A549 (cell line): ENCODE measurements around the gene SLC12A2.

ENCODE experiments used
- BHLHE40 ChIP-seq: IDR thresholded peaks from 2 replicates; pipeline ENCODE4 v1.6.1; 2012; ENCODE audit warnings: low read depth, low read length, inconsistent platforms
- CBX8 ChIP-seq: fragments of 200-600 bp; sonication (generic); IDR thresholded peaks from 2 replicates; pipeline ENCODE4 v1.6.1; 2016
- CEBPB ChIP-seq, 2 experiments: fragments of >200 bp in 1 of 2; sonication (Bioruptor Twin) in 1 of 2; formaldehyde crosslinking in 1 of 2; IDR thresholded peaks; 2 replicates each; pipeline ENCODE4 v1.6.1; 2012 to 2016
- CHD4 ChIP-seq: fragments of 200-600 bp; sonication (generic); IDR thresholded peaks from 2 replicates; pipeline ENCODE4 v1.6.1; 2016; ENCODE audit warnings: antibody characterized with exemption, mild to moderate bottlenecking, borderline replicate concordance
- HDAC2 ChIP-seq: fragments of 200-600 bp; sonication (generic); IDR thresholded peaks from 2 replicates; pipeline ENCODE4 v1.6.1; 2016
- KDM1A ChIP-seq: fragments of 200-600 bp; sonication (generic); IDR thresholded peaks from 2 replicates; pipeline ENCODE4 v1.6.1; 2016; ENCODE audit warnings: low read depth, mild to moderate bottlenecking
- MAFK ChIP-seq: fragments of 450-650 bp; IDR thresholded peaks from 2 replicates; pipeline ENCODE4 v1.6.1; 2014; ENCODE audit not compliant: partially characterized antibody
- MAZ ChIP-seq: fragments of 150-350 bp; IDR thresholded peaks from 2 replicates; pipeline ENCODE4 v1.6.1; 2014; ENCODE audit warnings: antibody characterized with exemption, low read depth, low read length, borderline replicate concordance
- POLR2A ChIP-seq: IDR thresholded peaks from 2 replicates; pipeline ENCODE4 v1.6.1; 2012; ENCODE audit warnings: mild to moderate bottlenecking, low read length
- RAD21 ChIP-seq, 2 experiments: fragments of >200 bp in 1 of 2; sonication (Bioruptor Twin) in 1 of 2; formaldehyde crosslinking in 1 of 2; IDR thresholded peaks in 1 of 2; conservative IDR thresholded peaks in 1 of 2; 2 replicates in 1 of 2; 3 replicates in 1 of 2; pipeline ENCODE4 v1.6.1; 2012 to 2018; ENCODE audit warnings: inconsistent platforms in 1 of 2
- ZC3H11A ChIP-seq: fragments of 450-650 bp; IDR thresholded peaks from 2 replicates; pipeline ENCODE4 v1.6.1; 2014; ENCODE audit warnings: antibody characterized with exemption, mild to moderate bottlenecking
- TF ChIP-seq, protein P1 (sequence below): fragments of >200 bp; sonication (Bioruptor Twin); formaldehyde crosslinking; IDR thresholded peaks from 3 replicates; pipeline ENCODE4 v1.5.1; 2016

DNA sequence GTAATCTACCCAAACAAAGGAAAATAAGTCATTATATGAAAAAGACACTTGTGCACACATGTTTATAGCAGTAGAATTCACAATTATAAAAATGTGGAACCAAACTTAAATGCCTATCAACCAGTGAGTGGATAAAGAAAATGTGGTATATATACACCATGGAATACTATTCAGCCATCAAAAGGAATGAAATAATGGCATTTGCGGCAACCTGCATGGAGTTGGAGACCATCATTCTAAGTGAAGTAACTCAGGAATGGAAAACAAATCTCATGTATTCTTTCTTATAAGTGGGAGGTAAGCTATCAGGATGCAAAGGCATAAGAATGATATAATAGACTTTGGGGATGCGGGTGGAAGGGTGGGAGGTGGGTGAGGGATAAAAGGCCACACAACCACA lies 34.6 kb downstream of the SLC12A2 start:
- TF ChIP-seq POLR2A, result no peak
- TF ChIP-seq MAZ, result no peak
- TF ChIP-seq, protein P1, sequence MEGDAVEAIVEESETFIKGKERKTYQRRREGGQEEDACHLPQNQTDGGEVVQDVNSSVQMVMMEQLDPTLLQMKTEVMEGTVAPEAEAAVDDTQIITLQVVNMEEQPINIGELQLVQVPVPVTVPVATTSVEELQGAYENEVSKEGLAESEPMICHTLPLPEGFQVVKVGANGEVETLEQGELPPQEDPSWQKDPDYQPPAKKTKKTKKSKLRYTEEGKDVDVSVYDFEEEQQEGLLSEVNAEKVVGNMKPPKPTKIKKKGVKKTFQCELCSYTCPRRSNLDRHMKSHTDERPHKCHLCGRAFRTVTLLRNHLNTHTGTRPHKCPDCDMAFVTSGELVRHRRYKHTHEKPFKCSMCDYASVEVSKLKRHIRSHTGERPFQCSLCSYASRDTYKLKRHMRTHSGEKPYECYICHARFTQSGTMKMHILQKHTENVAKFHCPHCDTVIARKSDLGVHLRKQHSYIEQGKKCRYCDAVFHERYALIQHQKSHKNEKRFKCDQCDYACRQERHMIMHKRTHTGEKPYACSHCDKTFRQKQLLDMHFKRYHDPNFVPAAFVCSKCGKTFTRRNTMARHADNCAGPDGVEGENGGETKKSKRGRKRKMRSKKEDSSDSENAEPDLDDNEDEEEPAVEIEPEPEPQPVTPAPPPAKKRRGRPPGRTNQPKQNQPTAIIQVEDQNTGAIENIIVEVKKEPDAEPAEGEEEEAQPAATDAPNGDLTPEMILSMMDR, result no peak
- no peak for TF ChIP-seq CHD4
- no peak for TF ChIP-seq HDAC2
- no peak for TF ChIP-seq ZC3H11A
- no peak for TF ChIP-seq BHLHE40
- no peak for TF ChIP-seq CEBPB (IDR thresholded peaks at IDR 0.05)
- TF ChIP-seq MAFK, result no peak
- TF ChIP-seq KDM1A, result no peak
- no peak for TF ChIP-seq CBX8
- no peak for TF ChIP-seq RAD21 (conservative IDR thresholded peaks at IDR 0.05 in 1 of 2, IDR thresholded peaks at IDR 0.05 in 1 of 2)
